Stimulated activated CD8-positive, alpha-beta memory T cell treated with anti-CD3 and anti-CD28 coated beads, Interleukin-4, amount 100 ng/mL, for 24 hours (primary cell): ENCODE data around the gene BPGM.

Experiments used
- DNase-seq: peaks from one replicate; pipeline ENCODE4 v3.0.0-alpha.2; 2020; ENCODE audit warnings: low read depth

Gene BPGM

GRCh38 chr7:134697205-134697886, 50.7 kb downstream of the BPGM start:
- no peak for DNase-seq

GRCh38 chr7:134698481-134698880, 51.8 kb downstream of the BPGM start:
- no peak for DNase-seq

- no peak for DNase-seq
Observed at GRCh38 chr7:134699021-134699818, 52.6 kb downstream of the BPGM start.

GRCh38 chr7:134699899-134700298, 53.2 kb downstream of the BPGM start:
- DNase-seq, result no peak

- DNase-seq, result no peak
Observed at GRCh38 chr7:134701272-134701671, 54.6 kb downstream of the BPGM start.

GRCh38 chr7:134702366-134703240, 56.0 kb downstream of the BPGM start:
- no peak for DNase-seq

GRCh38 chr7:134703241-134703594, 56.6 kb downstream of the BPGM start:
- DNase-seq, result no peak

- DNase-seq, result no peak
Observed at GRCh38 chr7:134703782-134704181, 57.1 kb downstream of the BPGM start.

- no peak for DNase-seq
Observed at GRCh38 chr7:134704827-134705226, 58.2 kb downstream of the BPGM start.

- DNase-seq, result no peak
Observed at GRCh38 chr7:134705716-134706115, 59.1 kb downstream of the BPGM start.

- DNase-seq, result no peak
Observed at GRCh38 chr7:134706468-134706867, 59.8 kb downstream of the BPGM start.

- no peak for DNase-seq
Observed at GRCh38 chr7:134707663-134708378, 61.2 kb downstream of the BPGM start.

GRCh38 chr7:134708692-134709091, 62.0 kb downstream of the BPGM start:
- no peak for DNase-seq

GRCh38 chr7:134709197-134709596, 62.5 kb downstream of the BPGM start:
- no peak for DNase-seq

GRCh38 chr7:134710511-134710853, 63.8 kb downstream of the BPGM start:
- DNase-seq, result no peak

- peak; percentile 9 for DNase-seq
Observed at GRCh38 chr7:134710854-134711624, 64.4 kb downstream of the BPGM start.

- DNase-seq, result no peak
Observed at GRCh38 chr7:134712196-134712595, 65.5 kb downstream of the BPGM start.

GRCh38 chr7:134714470-134715205, 68.0 kb downstream of the BPGM start:
- DNase-seq, result no peak

GRCh38 chr7:134718211-134718875, 71.7 kb downstream of the BPGM start:
- DNase-seq, result no peak
